NK-92 (cell line): ENCODE results near the gene COMT.
"Not testable (repeated sequence)": the region's sequence is repeated elsewhere in the genome, so short reads cannot be mapped to it uniquely, and the experiment has no call there.

Experiments used
- DNase-seq: peaks from one replicate; lab custom pipeline; 2025; ENCODE audit not compliant: unreplicated experiment; lab: John Stamatoyannopoulos, UW

The COMT gene

GRCh38 chr22:19941365-19942082, at the start of gene COMT, which contains the start of gene TXNRD2:
Gene COMT (plus strand): TSS chr22:19941772. CDS start chr22:19962527, 20,755 bp downstream.
Gene TXNRD2 (minus strand): TSS chr22:19941818. CDS start chr22:19941803, 15 bp downstream.
- no peak for DNase-seq

GRCh38 chr22:19892257-19892879, 49.2 kb upstream of the COMT start:
- no peak for DNase-seq

- no peak for DNase-seq
These were observed 48.6 kb upstream of the COMT start for GRCh38 chr22:19892925-19893324.

GRCh38 chr22:19893363-19893762, 48.2 kb upstream of the COMT start:
- DNase-seq = no peak

GRCh38 chr22:19895160-19895849, 46.3 kb upstream of the COMT start:
- DNase-seq = no peak

GRCh38 chr22:19896665-19897355, 44.8 kb upstream of the COMT start:
- DNase-seq = no peak

GRCh38 chr22:19897726-19898125, 43.8 kb upstream of the COMT start:
- DNase-seq = no peak

- no peak for DNase-seq
These were observed 43.4 kb upstream of the COMT start for GRCh38 chr22:19898145-19898544.

- DNase-seq = no peak
These were observed 42.6 kb upstream of the COMT start for GRCh38 chr22:19898831-19899567.

- no peak for DNase-seq
These were observed 40.7 kb upstream of the COMT start for GRCh38 chr22:19900707-19901436.

- DNase-seq = no peak
These were observed 39.9 kb upstream of the COMT start for GRCh38 chr22:19901577-19902244.

- DNase-seq = no peak
These were observed 39.3 kb upstream of the COMT start for GRCh38 chr22:19902245-19902715.

- no peak for DNase-seq
These were observed 38.5 kb upstream of the COMT start for GRCh38 chr22:19903031-19903430.

- DNase-seq = no peak
These were observed 38.1 kb upstream of the COMT start for GRCh38 chr22:19903513-19903912.

- no peak for DNase-seq
These were observed 37.3 kb upstream of the COMT start for GRCh38 chr22:19904174-19904856.

- DNase-seq = no peak
These were observed 36.6 kb upstream of the COMT start for GRCh38 chr22:19904935-19905334.

- no peak for DNase-seq
These were observed 36.0 kb upstream of the COMT start for GRCh38 chr22:19905347-19906276.

GRCh38 chr22:19906864-19907263, 34.7 kb upstream of the COMT start:
- DNase-seq = not testable (repeated sequence)
